HUES6 (cell line): Measurements from ENCODE around the gene TFPT.

Experiments
- H3K27ac ChIP-seq: 2 replicates; pipeline ENCODE4 v1.7.0; 2013; ENCODE audit warnings: low read depth, mild to moderate bottlenecking, low read length, inconsistent platforms
- H3K27me3 ChIP-seq: 2 replicates; pipeline ENCODE4 v1.6.1; 2013; ENCODE audit warnings: low read length; ENCODE audit not compliant: control insufficient read depth, insufficient read depth
- H3K36me3 ChIP-seq: 2 replicates; pipeline ENCODE4 v1.6.1; 2013; ENCODE audit warnings: low read length; ENCODE audit not compliant: control insufficient read depth, insufficient read depth
- H3K4me1 ChIP-seq: 2 replicates; pipeline ENCODE4 v1.6.1; 2013; ENCODE audit warnings: low read length; ENCODE audit not compliant: control insufficient read depth, insufficient read depth
- H3K4me3 ChIP-seq: 2 replicates; pipeline ENCODE4 v1.5.1; 2013; ENCODE audit warnings: low read depth, low read length
- H3K9ac ChIP-seq: one replicate; pipeline ENCODE4 v1.6.1; 2013; ENCODE audit warnings: mild to moderate bottlenecking, low read length
- H3K9me3 ChIP-seq: 2 replicates; pipeline ENCODE4 v1.6.1; 2013; ENCODE audit warnings: low read depth, low read length; ENCODE audit not compliant: control insufficient read depth, insufficient read depth

Gene TFPT

GRCh38 chr19:54156953-54157352, 41.5 kb upstream of the TFPT start:
- H3K9me3 ChIP-seq: no peaks in the 10 kb centered on the region
- H3K27ac ChIP-seq: no peak overlapping the region
- peaks cover 56% of the 10 kb centered on the region for H3K36me3 ChIP-seq

GRCh38 chr19:54156490-54156889, 41.0 kb upstream of the TFPT start:
- Histone ChIP-seq H3K4me3 (no peak overlapping the region), H3K27ac (no peak overlapping the region), H3K9ac (no peak overlapping the region), H3K27me3 (no peaks in the 10 kb centered on the region), H3K36me3 (peaks cover 61% of the 10 kb centered on the region), H3K9me3 (no peaks in the 10 kb centered on the region), H3K4me1 (peaks cover 13% of the 10 kb centered on the region)

More at GRCh38 chr19:54156953-54157352, 41.5 kb upstream of the TFPT start:
- Histone ChIP-seq H3K4me1 (peaks cover 16% of the 10 kb centered on the region), H3K9ac (no peak overlapping the region), H3K4me3 (no peak overlapping the region), H3K27me3 (no peaks in the 10 kb centered on the region)

DNA sequence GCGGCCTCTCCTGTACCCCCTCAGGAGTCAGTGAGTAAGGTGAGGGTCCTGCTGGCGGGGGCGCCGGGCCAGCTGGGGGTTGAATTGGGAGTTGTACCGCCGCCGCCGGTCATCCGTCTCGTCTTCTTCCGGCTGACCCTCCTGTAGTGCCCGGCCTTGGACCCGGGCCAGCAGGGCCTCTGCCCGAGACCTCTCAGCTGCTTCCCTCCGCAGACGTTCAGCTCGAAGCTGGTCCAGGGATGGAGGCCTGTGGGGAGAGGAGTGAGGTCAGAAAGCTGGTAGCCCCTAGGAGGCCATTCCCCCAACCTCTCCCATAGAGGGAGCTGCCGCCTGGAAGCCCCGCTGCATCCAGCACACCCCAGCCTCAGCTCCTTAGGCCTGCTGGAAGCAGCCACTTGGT, 40.2 kb upstream of the TFPT start:
- no peak overlapping the region for H3K4me3 ChIP-seq
- H3K27me3 ChIP-seq: no peaks in the 10 kb centered on the region
- H3K9me3 ChIP-seq: no peaks in the 10 kb centered on the region
- H3K4me1 ChIP-seq: peaks cover 9% of the 10 kb centered on the region
- peaks cover 67% of the 10 kb centered on the region for H3K36me3 ChIP-seq
- H3K9ac ChIP-seq: no peak overlapping the region
- H3K27ac ChIP-seq: no peak overlapping the region

- Histone ChIP-seq H3K4me1 (peaks cover 8% of the 10 kb centered on the region), H3K27me3 (no peaks in the 10 kb centered on the region), H3K9me3 (no peaks in the 10 kb centered on the region), H3K36me3 (peaks cover 75% of the 10 kb centered on the region), H3K9ac (no peak overlapping the region), H3K4me3 (no peak overlapping the region), H3K27ac (no peak overlapping the region)
These were observed 39.3 kb upstream of the TFPT start for GRCh38 chr19:54154603-54155345.

DNA sequence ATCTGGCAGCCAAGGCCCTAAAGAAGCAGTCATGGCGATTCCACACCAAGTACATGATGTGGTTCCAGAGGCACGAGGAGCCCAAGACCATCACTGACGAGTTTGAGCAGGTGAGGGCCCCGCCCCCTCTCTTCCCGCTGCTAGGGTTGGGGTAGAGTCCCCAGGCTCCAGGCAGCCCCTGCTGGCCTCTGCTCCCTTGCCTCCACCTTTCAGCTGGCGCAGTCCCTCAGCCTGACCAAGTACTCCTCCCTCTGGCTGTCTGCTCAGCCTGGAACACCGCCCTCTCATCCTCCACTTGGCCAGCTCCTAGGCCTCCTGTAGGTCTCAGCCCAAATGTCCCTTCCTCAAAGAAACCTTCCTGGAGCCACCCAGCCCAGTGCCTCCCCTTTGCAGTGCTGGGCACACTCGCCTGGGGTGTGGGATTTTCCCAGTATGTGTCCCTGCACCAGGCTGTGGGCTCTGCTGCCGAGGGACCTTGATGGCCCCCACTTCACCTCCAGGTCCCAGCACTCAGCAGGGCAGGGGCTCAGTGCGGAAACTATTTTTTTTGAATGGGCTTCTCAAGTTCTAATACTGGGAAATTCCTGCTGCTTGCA, 38.4 kb upstream of the TFPT start:
- Histone ChIP-seq H3K4me3 (no peak overlapping the region), H3K27ac (no peak overlapping the region), H3K27me3 (no peaks in the 10 kb centered on the region), H3K36me3 (peaks cover 85% of the 10 kb centered on the region), H3K9ac (no peak overlapping the region), H3K9me3 (no peaks in the 10 kb centered on the region), H3K4me1 (peaks cover 5% of the 10 kb centered on the region)

GRCh38 chr19:54152878-54153524, 37.5 kb upstream of the TFPT start:
- Histone ChIP-seq H3K27ac (no peak overlapping the region), H3K9ac (no peak overlapping the region), H3K4me1 (no peaks in the 10 kb centered on the region), H3K9me3 (no peaks in the 10 kb centered on the region), H3K27me3 (no peaks in the 10 kb centered on the region), H3K36me3 (peaks cover 90% of the 10 kb centered on the region), H3K4me3 (no peak overlapping the region)

DNA sequence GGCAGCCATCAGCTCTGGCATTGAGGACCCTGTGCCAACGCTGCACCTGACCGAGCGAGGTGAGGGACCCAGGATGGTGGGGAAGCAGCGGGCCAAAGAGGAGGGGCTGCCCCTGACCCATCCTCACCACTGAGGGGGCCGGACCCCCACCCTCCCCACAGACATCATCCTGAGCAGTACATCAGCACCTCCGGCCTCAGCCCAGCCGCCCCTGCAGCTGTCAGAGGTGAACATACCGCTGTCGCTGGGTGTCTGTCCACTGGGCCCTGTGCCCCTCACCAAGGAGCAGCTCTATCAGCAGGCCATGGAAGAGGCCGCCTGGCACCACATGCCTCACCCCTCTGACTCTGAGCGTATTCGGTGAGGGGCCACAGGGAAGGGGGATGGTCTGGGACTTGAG, 36.8 kb upstream of the TFPT start:
- Histone ChIP-seq H3K9ac (no peak overlapping the region), H3K4me1 (no peaks in the 10 kb centered on the region), H3K27me3 (no peaks in the 10 kb centered on the region), H3K9me3 (no peaks in the 10 kb centered on the region), H3K4me3 (no peak overlapping the region), H3K36me3 (peaks cover 95% of the 10 kb centered on the region), H3K27ac (no peak overlapping the region)

DNA sequence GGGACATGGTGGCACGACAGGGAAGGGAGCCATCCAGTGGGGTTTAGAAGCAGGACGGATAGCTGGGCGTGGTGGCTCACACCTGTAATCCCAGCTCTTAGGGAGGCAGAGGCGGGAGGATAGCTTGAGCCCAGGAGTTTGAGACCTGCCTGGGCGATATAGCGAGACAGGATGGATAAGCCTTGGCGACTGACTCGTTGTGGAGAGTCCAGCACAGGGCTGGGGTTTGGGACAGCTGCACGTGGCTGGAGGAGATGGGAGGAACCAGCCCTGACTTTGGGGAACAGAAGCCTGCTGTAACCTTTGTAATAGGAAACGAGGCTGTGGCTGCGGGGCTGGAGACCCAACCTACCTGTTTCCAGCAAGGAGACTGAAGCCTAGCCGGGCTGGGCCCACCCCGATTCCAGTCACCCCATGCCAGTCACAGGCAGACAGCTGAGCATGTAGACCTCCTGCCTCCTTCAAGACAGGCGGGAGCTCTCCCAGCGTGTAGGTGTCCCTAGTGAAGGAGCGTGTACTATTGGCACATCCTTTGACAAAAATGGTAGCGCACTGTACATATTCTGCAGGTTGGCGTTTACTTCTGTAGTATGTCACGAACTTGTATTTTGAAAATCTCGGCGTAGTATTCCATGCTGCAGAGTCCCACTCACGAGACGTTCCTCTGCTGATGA, 36.0 kb upstream of the TFPT start:
- no peak overlapping the region for H3K27ac ChIP-seq
- no peaks in the 10 kb centered on the region for H3K4me1 ChIP-seq
- H3K36me3 ChIP-seq: peaks cover 96% of the 10 kb centered on the region
- no peak overlapping the region for H3K4me3 ChIP-seq
- no peaks in the 10 kb centered on the region for H3K27me3 ChIP-seq
- no peak overlapping the region for H3K9ac ChIP-seq
- no peaks in the 10 kb centered on the region for H3K9me3 ChIP-seq

DNA sequence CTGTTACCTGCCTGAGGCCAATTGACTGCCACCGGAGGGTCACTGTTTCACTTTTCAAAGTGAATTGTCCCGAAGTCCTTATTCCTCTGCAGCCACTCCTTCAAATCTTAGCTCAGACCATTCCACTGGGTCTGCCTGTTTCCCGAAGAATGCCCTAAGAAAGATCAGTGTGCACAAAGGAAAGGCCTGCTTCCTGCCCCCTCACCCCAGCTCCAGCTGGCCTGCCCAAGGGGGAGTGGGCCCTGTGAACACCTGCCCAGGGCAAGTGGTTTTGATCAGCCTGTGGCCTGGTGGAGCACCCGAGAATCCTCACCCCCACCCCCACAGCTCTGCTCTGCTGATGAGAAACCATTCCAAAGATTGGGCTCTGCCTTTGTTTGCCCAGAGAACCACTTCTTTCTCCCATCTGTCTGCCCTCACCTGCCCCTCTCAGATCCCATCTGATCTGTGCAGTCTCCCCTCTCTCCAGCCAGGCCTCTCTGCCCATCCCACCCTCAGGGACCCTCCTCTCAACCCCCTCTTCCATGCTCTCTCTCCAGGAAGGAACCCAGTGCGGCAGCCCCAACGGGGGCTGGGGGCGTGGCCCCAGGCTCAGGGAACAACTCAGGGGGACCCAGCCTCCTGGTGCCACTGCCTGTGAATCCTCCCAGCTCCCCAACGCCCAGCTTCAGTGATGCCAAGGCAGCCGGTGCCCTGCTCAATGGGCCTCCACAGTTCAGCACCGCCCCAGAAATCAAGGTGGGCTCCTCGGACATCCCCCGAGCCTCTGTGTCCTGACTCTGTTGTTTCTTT, 33.8 kb upstream of the TFPT start:
- Histone ChIP-seq H3K4me3 (no peak overlapping the region), H3K9ac (no peak overlapping the region), H3K9me3 (no peaks in the 10 kb centered on the region), H3K27me3 (no peaks in the 10 kb centered on the region), H3K27ac (no peak overlapping the region), H3K36me3 (peaks cover 97% of the 10 kb centered on the region), H3K4me1 (no peaks in the 10 kb centered on the region)

- no peaks in the 10 kb centered on the region for H3K27me3 ChIP-seq
- no peaks in the 10 kb centered on the region for H3K4me1 ChIP-seq
- H3K9me3 ChIP-seq: no peaks in the 10 kb centered on the region
- H3K36me3 ChIP-seq: peaks cover 97% of the 10 kb centered on the region
- H3K27ac ChIP-seq: no peak overlapping the region
- no peak overlapping the region for H3K4me3 ChIP-seq
- no peak overlapping the region for H3K9ac ChIP-seq
These were observed 32.7 kb upstream of the TFPT start for GRCh38 chr19:54148158-54148557.
